ENCODE measurements around the gene LSAMP.
"Not testable (repeated sequence)": the region's sequence is repeated elsewhere in the genome, so short reads cannot be mapped to it uniquely, and the experiment has no call there.

Gene LSAMP

GRCh38 chr3:116226266-116226665 is 219.0 kb downstream of the LSAMP start:
- in situ Hi-C loops (cut with HindIII; ENCODE audit: low pct_unique_long_range_greater_than_20kb, low sequenced_read_pairs): no loop called here
- TF ChIP-seq JUND (IDR thresholded peaks at IDR 0.05; ENCODE audit: low read depth): no peak
- no peak for DNase-seq (ENCODE audit: low read depth in 1 of 2, low spot score in 1 of 2)

GRCh38 chr3:116216761-116217160 is 228.5 kb downstream of the LSAMP start:
- DNase-seq (ENCODE audit: low read depth in 1 of 2, low spot score in 1 of 2): no peak
- no peak for TF ChIP-seq JUND (IDR thresholded peaks at IDR 0.05; ENCODE audit: low read depth)
- in situ Hi-C loops (cut with HindIII; ENCODE audit: low pct_unique_long_range_greater_than_20kb, low sequenced_read_pairs): no loop called here

GRCh38 chr3:116211901-116212300 is 233.4 kb downstream of the LSAMP start:
- no peak for DNase-seq (ENCODE audit: low read depth in 1 of 2, low spot score in 1 of 2)
- in situ Hi-C loops (cut with HindIII; ENCODE audit: low pct_unique_long_range_greater_than_20kb, low sequenced_read_pairs): no loop called here
- TF ChIP-seq JUND (IDR thresholded peaks at IDR 0.05; ENCODE audit: low read depth): no peak

- in situ Hi-C loops (cut with HindIII; ENCODE audit: low pct_unique_long_range_greater_than_20kb, low sequenced_read_pairs); DNase-seq (ENCODE audit: low read depth in 1 of 2, low spot score in 1 of 2): not testable (repeated sequence)
Measured at GRCh38 chr3:116208830-116209229, 236.5 kb downstream of the LSAMP start.

GRCh38 chr3:116200956-116201690 is 244.2 kb downstream of the LSAMP start:
- in situ Hi-C loops (cut with HindIII; ENCODE audit: low pct_unique_long_range_greater_than_20kb, low sequenced_read_pairs): no loop called here
- no peak for DNase-seq (ENCODE audit: low read depth in 1 of 2, low spot score in 1 of 2)
- TF ChIP-seq JUND (IDR thresholded peaks at IDR 0.05; ENCODE audit: low read depth): no peak

- no peak for TF ChIP-seq JUND (IDR thresholded peaks at IDR 0.05; ENCODE audit: low read depth)
- in situ Hi-C loops (cut with HindIII; ENCODE audit: low pct_unique_long_range_greater_than_20kb, low sequenced_read_pairs): no loop called here
- DNase-seq (ENCODE audit: low read depth in 1 of 2, low spot score in 1 of 2): no peak
Measured at GRCh38 chr3:116199063-116199462, 246.2 kb downstream of the LSAMP start.

GRCh38 chr3:116198087-116198486 is 247.2 kb downstream of the LSAMP start:
- TF ChIP-seq JUND (IDR thresholded peaks at IDR 0.05; ENCODE audit: low read depth): no peak
- in situ Hi-C loops (cut with HindIII; ENCODE audit: low pct_unique_long_range_greater_than_20kb, low sequenced_read_pairs): no loop called here
- DNase-seq (ENCODE audit: low read depth in 1 of 2, low spot score in 1 of 2): no peak

DNA sequence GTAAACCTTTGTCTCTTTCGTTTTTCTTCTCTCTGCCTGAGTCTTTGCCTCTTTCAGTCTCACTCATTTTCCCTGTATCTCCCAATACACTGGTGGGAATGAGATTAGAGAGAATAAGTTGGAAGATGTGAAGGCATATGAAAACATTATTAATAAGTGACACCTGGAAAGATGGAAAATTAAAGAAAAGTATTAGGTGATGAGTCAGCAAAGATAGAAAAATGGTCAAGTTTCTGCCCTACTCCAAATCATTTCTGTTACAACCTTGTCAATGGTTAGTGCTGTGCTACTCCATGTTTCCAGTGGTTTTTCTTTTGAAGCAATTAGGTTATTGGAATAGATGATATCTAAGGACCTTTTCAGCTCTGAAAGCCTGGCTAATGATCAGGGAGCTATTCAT is 252.8 kb downstream of the LSAMP start:
- in situ Hi-C loops (cut with HindIII; ENCODE audit: low pct_unique_long_range_greater_than_20kb, low sequenced_read_pairs): no loop called here

DNA sequence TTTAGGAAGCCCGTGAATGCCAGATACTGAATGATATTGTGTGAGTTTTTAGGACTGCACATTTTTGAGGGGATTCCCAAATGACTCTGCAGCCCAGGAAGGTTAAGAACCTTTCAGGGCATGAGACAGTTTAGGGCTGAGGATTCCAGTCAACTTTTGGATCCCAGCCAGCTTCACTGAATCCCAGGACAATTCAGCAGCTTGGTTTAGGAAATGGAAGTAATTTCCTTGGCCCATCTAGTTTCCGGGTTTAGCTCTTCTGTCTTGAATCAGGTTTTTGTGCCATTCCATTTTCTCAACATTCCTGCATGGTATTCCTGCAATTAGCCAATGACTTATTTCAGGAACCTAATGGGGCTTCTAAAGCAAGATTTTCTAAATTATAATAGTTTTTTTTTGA is 253.9 kb downstream of the LSAMP start:
- no peak for TF ChIP-seq JUND (IDR thresholded peaks at IDR 0.05; ENCODE audit: low read depth)
- no peak for DNase-seq (ENCODE audit: low read depth in 1 of 2, low spot score in 1 of 2)
- in situ Hi-C loops (cut with HindIII; ENCODE audit: low pct_unique_long_range_greater_than_20kb, low sequenced_read_pairs): no loop called here

More for the DNA sequence above, 252.8 kb downstream of the LSAMP start:
- DNase-seq (ENCODE audit: low read depth in 1 of 2, low spot score in 1 of 2): no peak
- TF ChIP-seq JUND (IDR thresholded peaks at IDR 0.05; ENCODE audit: low read depth): no peak

DNA sequence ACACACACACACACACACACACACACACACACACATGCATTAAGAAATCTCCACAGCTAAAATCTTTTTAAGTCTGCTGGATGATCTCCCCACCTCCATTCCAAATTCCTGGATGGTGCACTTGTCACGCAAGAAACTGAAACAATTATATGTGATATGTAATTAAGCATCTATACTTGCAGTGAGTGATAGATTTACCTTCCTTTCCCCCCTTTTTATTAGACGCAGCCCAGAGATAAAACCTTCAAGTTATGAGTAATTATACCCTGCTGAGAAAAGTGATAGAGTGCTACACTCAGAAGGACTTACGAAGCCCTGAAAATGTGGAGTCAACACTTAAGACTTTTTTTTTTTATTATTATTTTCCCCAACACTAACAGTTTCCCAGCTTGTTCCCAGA is 255.2 kb downstream of the LSAMP start:
- no peak for TF ChIP-seq JUND (IDR thresholded peaks at IDR 0.05; ENCODE audit: low read depth)
- DNase-seq (ENCODE audit: low read depth in 1 of 2, low spot score in 1 of 2): no peak
- in situ Hi-C loops (cut with HindIII; ENCODE audit: low pct_unique_long_range_greater_than_20kb, low sequenced_read_pairs): no loop called here

- no peak for DNase-seq (ENCODE audit: low read depth in 1 of 2, low spot score in 1 of 2)
- no peak for TF ChIP-seq JUND (IDR thresholded peaks at IDR 0.05; ENCODE audit: low read depth)
- in situ Hi-C loops (cut with HindIII; ENCODE audit: low pct_unique_long_range_greater_than_20kb, low sequenced_read_pairs): no loop called here
Measured at GRCh38 chr3:116188231-116188785, 257.0 kb downstream of the LSAMP start.

- in situ Hi-C loops (cut with HindIII; ENCODE audit: low pct_unique_long_range_greater_than_20kb, low sequenced_read_pairs): no loop called here
- no peak for DNase-seq (ENCODE audit: low read depth in 1 of 2, low spot score in 1 of 2)
Measured at GRCh38 chr3:116186049-116186448, 259.2 kb downstream of the LSAMP start.

GRCh38 chr3:116181159-116181558 is 264.1 kb downstream of the LSAMP start:
- TF ChIP-seq JUND (IDR thresholded peaks at IDR 0.05; ENCODE audit: low read depth): no peak
- DNase-seq (ENCODE audit: low read depth in 1 of 2, low spot score in 1 of 2): no peak
- in situ Hi-C loops (cut with HindIII; ENCODE audit: low pct_unique_long_range_greater_than_20kb, low sequenced_read_pairs): no loop called here

More at GRCh38 chr3:116186049-116186448, 259.2 kb downstream of the LSAMP start:
- TF ChIP-seq JUND (IDR thresholded peaks at IDR 0.05; ENCODE audit: low read depth): no peak

GRCh38 chr3:116179091-116179490 is 266.2 kb downstream of the LSAMP start:
- in situ Hi-C loops (cut with HindIII; ENCODE audit: low pct_unique_long_range_greater_than_20kb, low sequenced_read_pairs): no loop called here
- no peak for DNase-seq (ENCODE audit: low read depth in 1 of 2, low spot score in 1 of 2)
- no peak for TF ChIP-seq JUND (IDR thresholded peaks at IDR 0.05; ENCODE audit: low read depth)

All from T47D (cell line).